SH-SY5Y (cell line): ENCODE results near the gene MTHFD2L.

Experiments used
- GATA2 ChIP-seq: IDR thresholded peaks from 2 replicates; pipeline ENCODE4 v1.6.1; 2011; ENCODE audit warnings: mild to moderate bottlenecking, low read depth, low read length
- GATA3 ChIP-seq: IDR thresholded peaks from 2 replicates; pipeline ENCODE4 v1.6.1; 2011; ENCODE audit warnings: low read depth, mild to moderate bottlenecking, low read length, moderate library complexity

Gene MTHFD2L

DNA sequence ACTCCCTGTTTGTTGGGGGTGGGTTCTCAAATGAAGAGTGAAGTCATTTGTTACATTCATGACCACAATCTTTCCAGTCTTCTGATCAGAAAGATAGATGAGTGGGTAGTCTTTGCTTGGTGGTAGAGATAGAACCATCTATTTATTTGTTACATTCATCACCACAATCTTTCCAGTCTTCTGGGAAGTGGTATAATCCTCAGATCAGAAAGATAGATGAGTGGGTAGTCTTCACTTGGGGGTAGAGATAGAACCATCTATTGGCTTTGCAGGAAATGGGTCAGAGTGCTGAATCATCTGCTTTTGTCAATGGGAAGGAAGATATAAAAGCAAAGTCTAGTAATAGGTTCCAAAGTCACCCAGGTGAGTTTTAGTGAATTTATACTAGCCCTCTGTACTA is 86.1 kb downstream of the MTHFD2L start:
- TF ChIP-seq GATA2 (no peak), GATA3 (no peak)

DNA sequence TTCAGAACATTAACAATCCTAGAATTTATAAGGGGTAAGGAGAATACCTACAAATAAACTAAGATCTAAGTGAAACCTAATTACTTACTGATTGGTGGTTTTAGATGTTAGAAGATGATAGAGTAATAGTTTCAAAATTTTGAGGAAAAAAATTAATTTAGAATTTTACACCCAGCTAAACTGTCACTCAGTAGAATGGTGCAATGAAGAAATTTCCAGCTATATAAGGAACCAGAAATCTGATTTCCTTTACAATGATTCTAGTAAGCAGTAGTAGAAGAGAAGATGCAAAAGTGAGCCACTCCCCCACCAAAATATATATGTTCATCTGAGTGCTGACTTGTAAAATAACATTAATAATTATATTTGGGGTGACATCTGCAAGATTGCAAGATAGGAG is 95.0 kb downstream of the MTHFD2L start:
- TF ChIP-seq GATA3 (no peak), GATA2 (no peak)

DNA sequence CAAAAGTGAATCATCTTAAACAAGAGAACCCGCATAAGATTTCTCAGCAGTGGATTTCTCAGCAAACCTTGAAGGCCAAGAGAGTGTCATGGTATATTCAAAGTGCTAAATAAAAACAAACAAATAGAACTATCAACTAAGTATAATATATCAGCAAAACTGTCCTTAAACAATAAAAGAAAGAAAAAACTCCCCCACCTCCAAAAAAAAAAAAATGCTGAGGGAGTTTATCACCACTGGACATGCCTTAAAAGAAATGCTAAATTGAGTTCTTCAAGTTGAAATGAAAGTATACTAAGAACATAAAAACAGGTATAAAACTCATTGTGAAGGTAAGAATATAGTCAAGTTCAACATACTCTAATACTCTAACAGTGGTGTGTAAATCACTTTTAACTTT is 96.5 kb downstream of the MTHFD2L start:
- TF ChIP-seq GATA3, result no peak
- no peak for TF ChIP-seq GATA2

DNA sequence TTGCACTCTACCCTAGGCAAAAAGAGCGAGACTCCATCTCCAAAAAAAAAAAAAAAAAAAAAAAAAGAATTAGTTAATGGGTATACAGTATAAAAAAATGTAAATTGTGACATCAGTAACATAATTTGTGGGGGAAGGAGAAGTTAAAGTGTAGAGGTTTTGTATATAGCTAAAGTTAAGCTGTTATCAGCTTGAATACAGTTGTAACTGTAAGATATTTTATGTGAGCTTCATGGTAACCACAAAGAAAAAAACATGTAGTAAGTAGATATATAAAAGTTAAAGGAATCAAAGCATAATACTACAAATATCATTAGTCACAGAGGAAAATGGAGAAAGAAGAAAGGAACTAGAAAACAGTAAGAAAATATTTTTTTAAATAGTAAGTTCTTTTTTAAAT is 97.2 kb downstream of the MTHFD2L start:
- TF ChIP-seq GATA2, result no peak
- TF ChIP-seq GATA3, result no peak

DNA sequence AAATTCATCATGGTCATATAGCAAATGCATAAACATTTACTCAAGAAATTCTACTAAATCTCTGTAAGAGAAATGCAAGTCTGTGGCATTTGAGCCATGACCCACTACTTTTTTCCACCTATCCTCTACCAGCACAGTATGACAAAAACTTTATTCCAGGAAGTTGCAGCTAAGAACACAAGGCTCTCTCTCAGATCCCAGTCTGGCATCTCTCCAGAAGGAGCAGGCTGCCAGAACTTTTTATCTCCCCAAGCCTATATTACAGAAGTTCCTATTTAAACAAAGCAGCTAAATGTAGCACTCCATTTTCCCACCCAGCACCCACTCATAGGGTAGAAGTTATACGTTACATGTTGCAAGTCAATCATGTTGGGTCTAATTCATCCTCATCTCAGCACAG is 101.0 kb downstream of the MTHFD2L start:
- TF ChIP-seq GATA2 (no peak), GATA3 (no peak)

DNA sequence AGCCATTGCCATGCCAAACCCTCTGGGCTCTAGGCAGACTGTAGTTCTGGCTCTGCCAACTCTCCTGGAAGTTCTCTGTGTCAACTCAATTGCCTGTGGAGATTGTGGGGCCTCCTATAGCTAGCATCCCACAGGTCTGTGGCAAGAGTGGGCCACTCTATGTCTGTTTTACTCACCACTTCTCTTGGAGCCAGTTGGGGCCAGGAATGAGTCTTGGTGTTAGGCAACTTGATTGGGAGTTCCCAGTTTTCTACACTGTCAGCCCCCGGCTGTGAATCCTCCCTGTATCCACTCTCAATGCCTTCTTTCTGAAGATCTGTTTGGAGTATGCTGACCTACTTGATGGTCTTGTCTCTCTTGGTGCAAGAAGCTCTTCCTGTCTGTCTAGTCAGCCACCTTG is 102.1 kb downstream of the MTHFD2L start:
- TF ChIP-seq GATA3 (no peak), GATA2 (no peak)

DNA sequence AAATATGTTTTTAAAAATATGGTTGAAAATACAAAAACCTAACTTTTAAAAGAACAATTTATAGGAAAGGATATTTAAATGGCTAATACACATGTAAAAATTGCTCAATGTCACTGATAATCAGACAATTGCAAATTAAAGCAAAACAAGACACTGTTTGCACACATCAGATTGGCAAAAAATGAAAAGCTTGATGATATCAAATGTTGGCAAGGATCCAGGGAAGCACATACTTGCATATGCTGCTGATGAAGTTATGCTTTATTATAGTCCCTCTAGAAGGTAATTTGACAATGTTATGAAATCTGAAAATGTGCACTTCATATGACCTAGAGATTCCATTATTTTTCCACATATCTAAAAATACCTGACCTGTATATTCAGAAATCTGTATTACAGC is 104.6 kb downstream of the MTHFD2L start:
- TF ChIP-seq GATA3 (peak; percentile 23; the same call in 1 of the 2 replicates), GATA2 (no peak)

DNA sequence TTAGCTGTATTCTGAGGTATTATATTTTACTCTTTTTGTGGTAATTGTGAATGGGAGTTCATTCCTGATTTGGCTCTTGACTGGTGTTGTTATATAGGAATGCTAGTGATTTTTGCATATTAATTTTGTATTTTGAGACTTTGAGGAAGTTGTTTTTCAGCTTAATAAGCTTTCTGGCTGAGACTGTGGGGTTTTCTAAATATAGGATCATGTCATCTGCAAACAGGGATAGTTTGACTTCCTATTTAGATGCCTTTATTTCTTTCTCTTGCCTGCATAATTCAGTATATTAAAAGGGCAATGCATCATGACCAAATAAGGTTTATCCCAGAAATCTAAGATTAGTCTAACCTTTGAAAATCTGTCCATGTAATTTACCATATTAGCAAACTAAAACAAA is 105.6 kb downstream of the MTHFD2L start:
- TF ChIP-seq GATA2 (no peak), GATA3 (no peak)

DNA sequence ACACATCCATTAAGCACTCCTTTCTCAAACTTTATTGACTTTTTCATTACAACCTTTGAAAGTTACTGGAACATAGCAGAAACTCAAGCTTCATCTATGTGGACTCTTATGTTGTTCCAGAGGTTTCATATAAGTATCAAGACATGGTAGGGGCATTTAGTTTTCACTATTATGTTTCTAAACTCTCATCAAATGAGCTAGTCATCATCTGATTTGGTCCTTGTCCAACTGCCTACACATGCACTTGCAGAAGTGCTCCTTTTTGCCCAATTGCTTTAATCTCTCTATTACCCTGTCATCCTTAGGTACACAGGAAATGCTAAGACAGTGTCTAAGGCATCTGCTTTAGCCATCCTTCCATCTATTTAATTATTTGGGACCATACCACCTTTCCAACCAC is 108.2 kb downstream of the MTHFD2L start:
- TF ChIP-seq GATA3 (no peak), GATA2 (no peak)

DNA sequence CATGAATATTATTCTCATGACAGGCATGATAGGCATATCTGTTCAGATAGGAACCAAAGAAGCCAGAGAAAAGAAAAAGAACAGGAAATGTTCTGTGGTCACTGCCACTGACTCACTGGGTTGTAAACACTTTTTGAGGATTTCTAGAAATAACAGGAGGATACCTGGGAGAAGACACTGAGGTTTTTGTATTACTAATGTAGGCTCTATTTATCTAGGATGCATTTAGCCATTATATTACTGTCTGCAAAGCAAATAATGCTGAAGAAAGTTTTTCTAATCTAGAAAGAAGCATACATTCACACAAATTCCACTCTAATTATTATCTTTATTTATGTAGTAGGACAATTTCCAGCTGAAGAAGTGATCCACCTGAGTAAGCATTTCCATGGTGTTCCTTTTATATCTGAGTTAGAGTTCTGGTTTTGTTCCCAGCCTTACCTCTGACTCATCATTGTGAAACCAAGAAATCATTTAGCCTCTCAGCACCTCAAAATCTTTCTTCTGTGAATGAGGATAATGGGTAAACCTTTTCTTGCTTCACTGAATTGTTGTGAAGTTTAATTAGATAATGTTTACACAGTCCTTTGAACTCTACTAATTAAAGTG is 110.2 kb downstream of the MTHFD2L start:
- TF ChIP-seq GATA3, result no peak
- TF ChIP-seq GATA2, result no peak

DNA sequence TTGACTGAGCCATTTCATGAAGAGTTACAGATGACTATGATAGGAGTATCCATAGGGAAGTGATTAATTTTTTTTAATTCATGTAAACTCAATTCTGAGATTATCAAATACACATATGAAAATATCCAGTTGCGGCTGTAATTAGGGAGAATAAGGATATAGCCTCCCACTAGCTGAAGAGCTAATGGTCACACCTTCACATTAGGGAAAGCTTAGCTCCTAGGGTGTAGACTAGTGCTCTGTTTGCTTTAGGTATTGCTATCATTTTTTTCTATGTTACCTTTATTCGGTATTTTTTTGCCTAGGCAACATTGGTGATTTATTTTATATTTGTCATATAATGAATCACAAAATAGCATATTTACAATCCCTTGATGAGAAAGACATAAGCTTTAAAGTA is 110.7 kb downstream of the MTHFD2L start:
- TF ChIP-seq GATA2 (no peak), GATA3 (no peak)

DNA sequence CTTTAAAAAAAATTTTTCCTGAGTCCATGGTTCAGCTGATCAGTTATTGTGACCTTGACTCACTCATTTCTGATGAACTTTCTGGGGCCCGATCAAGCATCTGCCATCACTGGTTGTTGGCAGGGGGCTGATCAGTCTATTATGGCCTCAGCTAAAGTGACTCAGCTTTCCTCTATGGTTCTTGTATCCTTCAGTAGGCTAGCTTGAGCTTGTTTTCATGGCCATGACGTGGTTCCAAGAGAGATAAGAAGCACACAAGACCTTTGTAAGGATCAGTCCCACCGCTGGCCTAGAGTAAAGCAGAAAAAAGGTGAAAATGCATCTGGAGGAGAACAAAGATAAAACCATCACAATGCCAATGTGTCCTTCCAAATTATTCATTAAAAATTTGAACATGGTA is 120.6 kb downstream of the MTHFD2L start:
- TF ChIP-seq GATA3 (no peak), GATA2 (no peak)

DNA sequence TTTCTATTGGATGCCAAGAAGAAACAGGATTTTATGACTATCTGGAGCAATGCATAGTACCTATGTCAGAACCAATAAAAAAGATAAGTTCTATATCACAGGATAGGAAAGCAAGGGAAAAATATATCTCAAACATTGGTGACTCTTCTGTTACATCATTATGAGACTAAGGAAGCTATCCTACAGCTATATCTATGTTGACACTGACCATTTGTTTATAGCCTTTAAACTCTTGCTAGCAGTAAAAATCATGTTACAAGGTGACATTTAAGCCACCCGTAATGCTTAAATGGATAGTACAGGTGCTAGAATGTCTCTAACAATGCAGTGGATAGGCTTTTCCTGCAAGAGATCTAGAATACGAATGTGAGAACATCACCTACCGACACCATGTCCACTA is 121.8 kb downstream of the MTHFD2L start:
- TF ChIP-seq GATA3, result no peak
- no peak for TF ChIP-seq GATA2

DNA sequence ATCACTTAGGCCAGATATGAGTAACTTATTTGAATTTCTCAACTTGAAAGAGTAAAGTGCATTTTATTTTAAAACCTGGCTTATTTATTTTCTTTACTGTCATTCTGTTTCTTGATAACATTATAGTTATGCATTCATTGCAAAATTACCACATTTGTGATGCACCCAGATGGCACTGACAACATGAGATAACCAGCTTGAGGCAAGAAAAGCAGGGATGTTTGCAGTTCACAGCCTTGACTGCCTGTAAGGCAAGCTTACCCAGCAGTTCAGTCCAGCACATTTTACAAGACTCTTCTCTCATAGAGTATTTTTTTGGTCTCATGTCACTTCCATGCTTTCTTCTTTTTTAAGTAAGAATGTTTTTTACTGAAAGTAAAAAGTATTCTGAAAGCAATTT is 125.0 kb downstream of the MTHFD2L start:
- TF ChIP-seq GATA3 (no peak), GATA2 (no peak)

DNA sequence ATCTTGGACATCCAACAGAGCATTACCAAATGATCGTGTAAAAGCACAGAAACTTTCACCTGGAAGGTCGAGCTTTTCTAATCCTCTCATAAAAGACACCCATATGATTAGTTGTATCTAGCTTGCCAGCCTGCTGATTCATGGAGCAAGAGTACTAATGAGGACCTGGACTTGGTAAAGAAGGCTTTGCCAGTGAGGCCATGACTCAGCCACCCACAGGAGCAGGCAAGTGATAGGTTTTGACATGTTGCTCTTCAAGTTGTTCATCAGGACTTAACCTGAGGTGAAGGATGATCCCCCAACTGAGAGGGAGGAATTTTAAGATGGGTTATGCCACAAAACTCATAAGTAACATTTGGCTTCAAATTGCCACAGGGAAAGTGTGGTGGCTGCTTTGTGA is 125.7 kb downstream of the MTHFD2L start:
- TF ChIP-seq GATA3, result no peak
- TF ChIP-seq GATA2, result no peak

DNA sequence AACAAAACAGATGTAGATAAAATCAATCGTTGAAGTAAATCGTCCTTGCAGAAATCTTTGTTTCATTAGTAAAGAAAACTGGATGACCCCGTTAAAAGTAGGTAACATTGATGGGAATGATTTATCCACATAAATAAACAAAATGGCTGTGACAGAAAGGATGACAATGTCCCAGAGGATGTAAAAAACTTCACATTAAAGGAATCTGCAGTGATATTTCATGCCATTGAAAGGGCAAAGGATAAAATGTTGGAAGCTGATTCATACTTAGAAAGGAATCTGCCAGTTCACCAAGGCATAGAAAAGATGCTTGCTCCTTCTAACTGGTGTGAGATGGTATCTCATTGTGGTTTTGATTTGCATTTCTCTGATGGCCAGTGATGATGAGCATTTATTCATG is 126.1 kb downstream of the MTHFD2L start:
- no peak for TF ChIP-seq GATA2
- TF ChIP-seq GATA3, result no peak

DNA sequence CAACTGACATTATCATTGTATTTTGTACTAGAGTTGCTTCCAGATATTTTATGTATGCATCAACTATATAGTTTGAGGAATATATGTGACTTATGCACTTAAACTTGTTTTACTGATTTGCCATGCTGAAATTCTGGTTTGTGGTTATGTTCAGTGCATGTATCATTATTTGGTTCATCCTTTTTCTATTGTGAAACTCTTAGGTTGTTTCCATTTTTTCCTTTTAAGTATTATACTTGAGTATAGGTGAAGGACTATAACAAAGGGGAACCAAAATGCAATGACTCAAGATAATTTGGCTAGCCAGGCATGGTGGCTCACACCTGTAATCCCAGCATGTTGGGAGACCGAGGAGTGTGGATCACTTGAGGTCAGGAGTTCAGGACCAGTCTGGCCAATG is 129.2 kb downstream of the MTHFD2L start:
- TF ChIP-seq GATA2 (no peak), GATA3 (no peak)
